ENCODE data around the gene TRIM15.
"Not testable (repeated sequence)": the region's sequence is repeated elsewhere in the genome, so short reads cannot be mapped to it uniquely, and the experiment has no call there.

Gene TRIM15

GRCh38 chr6:30163090-30163917, at the start of gene TRIM15:
Gene TRIM15 (plus strand): TSS chr6:30163546. CDS start chr6:30163685, 139 bp downstream.
- DNase-seq (ENCODE audit: low spot score) = no peak

- no peak for DNase-seq (ENCODE audit: low spot score)
Measured at GRCh38 chr6:30113841-30114240, 49.5 kb upstream of the TRIM15 start.

- no peak for DNase-seq (ENCODE audit: low spot score)
Measured at GRCh38 chr6:30116724-30117123, 46.6 kb upstream of the TRIM15 start.

GRCh38 chr6:30118691-30119090, 44.7 kb upstream of the TRIM15 start:
- not testable (repeated sequence) for DNase-seq (ENCODE audit: low spot score)

GRCh38 chr6:30121446-30122366, 41.6 kb upstream of the TRIM15 start:
- no peak for DNase-seq (ENCODE audit: low spot score)

GRCh38 chr6:30122515-30122914, 40.8 kb upstream of the TRIM15 start:
- DNase-seq (ENCODE audit: low spot score) = no peak

GRCh38 chr6:30127238-30128093, 35.9 kb upstream of the TRIM15 start:
- no peak for DNase-seq (ENCODE audit: low spot score)

GRCh38 chr6:30129265-30130178, 33.8 kb upstream of the TRIM15 start:
- DNase-seq (ENCODE audit: low spot score) = no peak

- no peak for DNase-seq (ENCODE audit: low spot score)
Measured at GRCh38 chr6:30130179-30130679, 33.1 kb upstream of the TRIM15 start.

GRCh38 chr6:30130887-30131862, 32.2 kb upstream of the TRIM15 start:
- peak; percentile 69 for DNase-seq (ENCODE audit: low spot score)

GRCh38 chr6:30131947-30132497, 31.3 kb upstream of the TRIM15 start:
- no peak for DNase-seq (ENCODE audit: low spot score)

- no peak for DNase-seq (ENCODE audit: low spot score)
Measured at GRCh38 chr6:30135147-30135546, 28.2 kb upstream of the TRIM15 start.

- no peak for DNase-seq (ENCODE audit: low spot score)
Measured at GRCh38 chr6:30135757-30136156, 27.6 kb upstream of the TRIM15 start, which contains the start of gene TRIM40. Gene TRIM40 (plus strand): TSS chr6:30136140. CDS start chr6:30137037, 897 bp downstream.

GRCh38 chr6:30136570-30137286, 26.6 kb upstream of the TRIM15 start:
- no peak for DNase-seq (ENCODE audit: low spot score)

GRCh38 chr6:30140240-30140639, 23.1 kb upstream of the TRIM15 start:
- DNase-seq (ENCODE audit: low spot score) = not testable (repeated sequence)

- no peak for DNase-seq (ENCODE audit: low spot score)
Measured at GRCh38 chr6:30142665-30143064, 20.7 kb upstream of the TRIM15 start.

GRCh38 chr6:30143780-30144179, 19.6 kb upstream of the TRIM15 start:
- no peak for DNase-seq (ENCODE audit: low spot score)

GRCh38 chr6:30144811-30145210, 18.5 kb upstream of the TRIM15 start:
- no peak for DNase-seq (ENCODE audit: low spot score)
